Measurements from ENCODE around the gene DCPS.

DCPS gene

DNA sequence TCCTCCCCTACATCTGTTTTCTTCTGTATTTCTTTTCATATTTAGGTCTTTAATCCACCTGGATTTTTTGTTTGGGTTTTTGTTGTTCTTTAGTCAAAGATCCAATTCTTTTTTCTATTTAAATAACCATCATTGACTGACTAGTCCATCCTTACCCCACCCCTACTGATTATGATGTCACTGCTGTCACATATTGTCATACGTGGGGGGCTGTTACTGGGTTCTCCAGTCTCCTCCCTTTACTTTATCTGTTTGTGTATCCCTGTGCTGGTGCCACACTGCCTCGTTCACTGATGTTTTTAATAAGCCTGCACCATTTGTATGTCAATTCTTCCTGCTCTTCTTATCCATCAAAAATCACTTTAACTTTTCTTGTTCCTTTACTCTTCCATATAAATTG, 6.9 kb upstream of the DCPS start:
- TF ChIP-seq FOXM1 (IDR thresholded peaks at IDR 0.05; ENCODE audit: borderline replicate concordance, low read depth) (no peak), CREB1 (IDR thresholded peaks at IDR 0.05; ENCODE audit: low read depth) (no peak), TAF1 (IDR thresholded peaks at IDR 0.05; ENCODE audit: low read depth) (no peak), TCF12 (IDR thresholded peaks at IDR 0.05; ENCODE audit: low read depth) (no peak), NFIC (IDR thresholded peaks at IDR 0.05) (no peak), TEAD4 (IDR thresholded peaks at IDR 0.05) (no peak), EP300 (IDR thresholded peaks at IDR 0.05; ENCODE audit: borderline replicate concordance) (no peak), USF1 (IDR thresholded peaks at IDR 0.05) (no peak), YY1 (IDR thresholded peaks at IDR 0.05; ENCODE audit: low read depth) (no peak), RAD21 (IDR thresholded peaks at IDR 0.05; ENCODE audit: low read depth) (no peak), MAX (IDR thresholded peaks at IDR 0.05) (no peak), CEBPB (IDR thresholded peaks at IDR 0.05) (no peak), EGR1 (IDR thresholded peaks at IDR 0.05) (no peak), ZBTB7A (IDR thresholded peaks at IDR 0.05; ENCODE audit: low read depth) (no peak)
- TF ChIP-seq, protein P1, sequence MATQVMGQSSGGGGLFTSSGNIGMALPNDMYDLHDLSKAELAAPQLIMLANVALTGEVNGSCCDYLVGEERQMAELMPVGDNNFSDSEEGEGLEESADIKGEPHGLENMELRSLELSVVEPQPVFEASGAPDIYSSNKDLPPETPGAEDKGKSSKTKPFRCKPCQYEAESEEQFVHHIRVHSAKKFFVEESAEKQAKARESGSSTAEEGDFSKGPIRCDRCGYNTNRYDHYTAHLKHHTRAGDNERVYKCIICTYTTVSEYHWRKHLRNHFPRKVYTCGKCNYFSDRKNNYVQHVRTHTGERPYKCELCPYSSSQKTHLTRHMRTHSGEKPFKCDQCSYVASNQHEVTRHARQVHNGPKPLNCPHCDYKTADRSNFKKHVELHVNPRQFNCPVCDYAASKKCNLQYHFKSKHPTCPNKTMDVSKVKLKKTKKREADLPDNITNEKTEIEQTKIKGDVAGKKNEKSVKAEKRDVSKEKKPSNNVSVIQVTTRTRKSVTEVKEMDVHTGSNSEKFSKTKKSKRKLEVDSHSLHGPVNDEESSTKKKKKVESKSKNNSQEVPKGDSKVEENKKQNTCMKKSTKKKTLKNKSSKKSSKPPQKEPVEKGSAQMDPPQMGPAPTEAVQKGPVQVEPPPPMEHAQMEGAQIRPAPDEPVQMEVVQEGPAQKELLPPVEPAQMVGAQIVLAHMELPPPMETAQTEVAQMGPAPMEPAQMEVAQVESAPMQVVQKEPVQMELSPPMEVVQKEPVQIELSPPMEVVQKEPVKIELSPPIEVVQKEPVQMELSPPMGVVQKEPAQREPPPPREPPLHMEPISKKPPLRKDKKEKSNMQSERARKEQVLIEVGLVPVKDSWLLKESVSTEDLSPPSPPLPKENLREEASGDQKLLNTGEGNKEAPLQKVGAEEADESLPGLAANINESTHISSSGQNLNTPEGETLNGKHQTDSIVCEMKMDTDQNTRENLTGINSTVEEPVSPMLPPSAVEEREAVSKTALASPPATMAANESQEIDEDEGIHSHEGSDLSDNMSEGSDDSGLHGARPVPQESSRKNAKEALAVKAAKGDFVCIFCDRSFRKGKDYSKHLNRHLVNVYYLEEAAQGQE (IDR thresholded peaks at IDR 0.05; ENCODE audit: low read depth): no peak

DNA sequence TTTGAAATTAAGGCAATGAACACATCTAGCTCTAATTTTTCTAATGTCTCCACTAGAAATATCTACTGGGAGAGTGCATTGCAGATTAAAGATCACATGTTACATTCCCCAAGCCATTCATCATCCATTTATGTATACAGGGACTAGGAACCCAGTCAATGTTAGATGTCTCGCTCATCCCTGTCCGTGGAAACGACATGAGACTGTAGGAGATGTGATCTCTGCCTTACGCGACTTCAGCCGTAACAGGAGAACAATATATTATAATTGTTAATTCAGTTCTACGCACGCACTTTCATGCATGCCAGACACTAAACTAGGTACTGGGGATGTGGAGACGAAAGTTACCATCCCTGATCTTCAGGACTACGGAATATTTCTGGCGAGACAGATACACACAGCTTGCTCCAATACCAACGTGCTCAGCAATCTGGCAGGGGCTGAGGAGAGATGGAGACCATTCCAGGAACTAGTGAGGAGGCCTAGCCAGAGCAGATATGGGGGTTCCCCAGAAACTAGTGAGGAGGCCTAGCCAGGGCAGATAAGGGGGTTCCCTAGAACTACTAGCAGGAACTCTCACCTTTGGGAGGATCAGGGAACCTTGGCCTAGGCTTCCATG, 706 bp downstream of the DCPS start:
- no peak for TF ChIP-seq EGR1 (IDR thresholded peaks at IDR 0.05)
- TF ChIP-seq TCF12 (IDR thresholded peaks at IDR 0.05; ENCODE audit: low read depth): no peak
- TF ChIP-seq TAF1 (IDR thresholded peaks at IDR 0.05; ENCODE audit: low read depth): no peak
- no peak for TF ChIP-seq CEBPB (IDR thresholded peaks at IDR 0.05)
- TF ChIP-seq YY1 (IDR thresholded peaks at IDR 0.05; ENCODE audit: low read depth): no peak
- no peak for TF ChIP-seq ZBTB7A (IDR thresholded peaks at IDR 0.05; ENCODE audit: low read depth)
- TF ChIP-seq CREB1 (IDR thresholded peaks at IDR 0.05; ENCODE audit: low read depth): no peak
- no peak for TF ChIP-seq FOXM1 (IDR thresholded peaks at IDR 0.05; ENCODE audit: borderline replicate concordance, low read depth)
- TF ChIP-seq, protein P1 (IDR thresholded peaks at IDR 0.05; ENCODE audit: low read depth): no peak
- TF ChIP-seq NFIC (IDR thresholded peaks at IDR 0.05): no peak
- TF ChIP-seq EP300 (IDR thresholded peaks at IDR 0.05; ENCODE audit: borderline replicate concordance): no peak
- TF ChIP-seq USF1 (IDR thresholded peaks at IDR 0.05): no peak
- no peak for TF ChIP-seq MAX (IDR thresholded peaks at IDR 0.05)
- no peak for TF ChIP-seq RAD21 (IDR thresholded peaks at IDR 0.05; ENCODE audit: low read depth)
- TF ChIP-seq TEAD4 (IDR thresholded peaks at IDR 0.05): no peak

GRCh38 chr11:126305699-126306098, 1.8 kb downstream of the DCPS start:
- TF ChIP-seq RAD21 (IDR thresholded peaks at IDR 0.05; ENCODE audit: low read depth) (no peak), EGR1 (IDR thresholded peaks at IDR 0.05) (no peak), FOXM1 (IDR thresholded peaks at IDR 0.05; ENCODE audit: borderline replicate concordance, low read depth) (no peak), TEAD4 (IDR thresholded peaks at IDR 0.05) (no peak), CEBPB (IDR thresholded peaks at IDR 0.05) (no peak), YY1 (IDR thresholded peaks at IDR 0.05; ENCODE audit: low read depth) (no peak), ZBTB7A (IDR thresholded peaks at IDR 0.05; ENCODE audit: low read depth) (no peak)
- TF ChIP-seq, protein P1 (IDR thresholded peaks at IDR 0.05; ENCODE audit: low read depth): no peak

- TF ChIP-seq NFIC (IDR thresholded peaks at IDR 0.05) (no peak), CREB1 (IDR thresholded peaks at IDR 0.05; ENCODE audit: low read depth) (no peak), RAD21 (IDR thresholded peaks at IDR 0.05; ENCODE audit: low read depth) (peak; percentile 28; the same call in 1 of the 2 replicates)
These were observed 3.8 kb downstream of the DCPS start for GRCh38 chr11:126307706-126308105.

Measured in Ishikawa (cell line).